ACHN (cell line): ENCODE measurements around the gene TALDO1.

Experiments
- DNase-seq: peaks from one replicate; pipeline ENCODE4 v3.0.0-alpha.2; 2015
- in situ Hi-C: cut with HindIII; loops from 2 replicates; pipeline ENCODE4 v1.10.0; 2017; ENCODE audit warnings: low sequenced_read_pairs, low pct_ligation_motif_present, low pct_unique_long_range_greater_than_20kb

TALDO1 gene

GRCh38 chr11:709109-709997 is 37.9 kb upstream of the TALDO1 start:
- no peak for DNase-seq
- in situ Hi-C loops, result no loop called here

- no peak for DNase-seq
Observed at GRCh38 chr11:714436-714835, 32.8 kb upstream of the TALDO1 start.

GRCh38 chr11:719214-720016 is 27.8 kb upstream of the TALDO1 start:
- DNase-seq, result no peak
- in situ Hi-C loops, result no loop called here

More at GRCh38 chr11:714436-714835, 32.8 kb upstream of the TALDO1 start:
- in situ Hi-C loops, result no loop called here

GRCh38 chr11:720017-720641 is 27.1 kb upstream of the TALDO1 start:
- in situ Hi-C loops, result no loop called here

GRCh38 chr11:720642-721246 is 26.5 kb upstream of the TALDO1 start:
- DNase-seq, result no peak
- in situ Hi-C loops, result no loop called here

More at GRCh38 chr11:720017-720641, 27.1 kb upstream of the TALDO1 start:
- no peak for DNase-seq

GRCh38 chr11:721247-721740 is 26.0 kb upstream of the TALDO1 start:
- in situ Hi-C loops, result no loop called here

GRCh38 chr11:721741-722345 is 25.4 kb upstream of the TALDO1 start:
- no peak for DNase-seq
- in situ Hi-C loops, result no loop called here

More at GRCh38 chr11:721247-721740, 26.0 kb upstream of the TALDO1 start:
- no peak for DNase-seq

GRCh38 chr11:722346-722811 is 24.9 kb upstream of the TALDO1 start:
- DNase-seq, result no peak
- in situ Hi-C loops, result no loop called here

GRCh38 chr11:723120-723883 is 24.0 kb upstream of the TALDO1 start:
- DNase-seq, result peak; percentile 64
- in situ Hi-C loops, result no loop called here

GRCh38 chr11:724049-724777 is 23.1 kb upstream of the TALDO1 start:
- no peak for DNase-seq
- in situ Hi-C loops, result no loop called here

GRCh38 chr11:724778-725386 is 22.4 kb upstream of the TALDO1 start:
- DNase-seq, result no peak
- in situ Hi-C loops, result no loop called here

- DNase-seq, result no peak
- in situ Hi-C loops, result no loop called here
Observed at GRCh38 chr11:725624-726202, 21.6 kb upstream of the TALDO1 start.

- in situ Hi-C loops, result no loop called here
- DNase-seq, result no peak
Observed at GRCh38 chr11:726278-727220, 20.7 kb upstream of the TALDO1 start.

- DNase-seq, result no peak
- in situ Hi-C loops, result no loop called here
Observed at GRCh38 chr11:727281-727701, 20.0 kb upstream of the TALDO1 start.
